ENCODE data around the gene PRKCI. TPM values are rescaled to one million over a fixed set of nuclear protein-coding genes. Genes with fewer than 3 reads are reported as not detected.
A peak's percentile ranks its signal among the peaks of the same experiment; 100 is the strongest.
"Not testable (repeated sequence)": the region's sequence is repeated elsewhere in the genome, so short reads cannot be mapped to it uniquely, and the experiment has no call there.

The PRKCI gene
- total RNA-seq, 1 donor from 2014 or later = 58.7 TPM

DNA sequence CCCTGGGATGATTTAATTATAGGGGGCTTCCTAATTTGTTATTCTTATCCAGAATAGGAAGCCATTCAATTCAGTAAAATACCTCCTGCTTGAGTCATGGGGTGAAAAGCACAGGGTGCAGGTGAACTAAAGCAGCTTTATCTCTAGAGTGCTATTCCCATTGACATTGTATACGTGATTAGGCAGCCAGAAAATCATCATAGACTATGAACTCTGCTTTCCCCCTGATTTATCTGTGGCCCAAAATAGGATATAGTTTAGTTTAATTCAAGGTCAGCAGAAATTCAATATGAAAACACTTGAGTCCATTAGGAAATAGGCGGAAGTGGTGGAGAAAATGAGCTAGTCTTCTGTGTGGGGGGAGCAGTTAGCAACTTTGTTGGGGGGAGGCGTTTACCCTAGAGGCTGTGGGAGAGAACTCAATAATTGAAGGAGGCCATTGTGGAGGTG is 18.2 kb upstream of the PRKCI start:
- Histone ChIP-seq H3K4me3 (ENCODE audit: low read depth, low read length) (no peak overlapping the region), H3K36me3 (ENCODE audit: control insufficient read depth, insufficient read depth, low read length) (no peaks in the 10 kb centered on the region), H3K27me3 (ENCODE audit: control insufficient read depth, insufficient read depth, low read length) (no peaks in the 10 kb centered on the region)
- TF ChIP-seq, protein P1, sequence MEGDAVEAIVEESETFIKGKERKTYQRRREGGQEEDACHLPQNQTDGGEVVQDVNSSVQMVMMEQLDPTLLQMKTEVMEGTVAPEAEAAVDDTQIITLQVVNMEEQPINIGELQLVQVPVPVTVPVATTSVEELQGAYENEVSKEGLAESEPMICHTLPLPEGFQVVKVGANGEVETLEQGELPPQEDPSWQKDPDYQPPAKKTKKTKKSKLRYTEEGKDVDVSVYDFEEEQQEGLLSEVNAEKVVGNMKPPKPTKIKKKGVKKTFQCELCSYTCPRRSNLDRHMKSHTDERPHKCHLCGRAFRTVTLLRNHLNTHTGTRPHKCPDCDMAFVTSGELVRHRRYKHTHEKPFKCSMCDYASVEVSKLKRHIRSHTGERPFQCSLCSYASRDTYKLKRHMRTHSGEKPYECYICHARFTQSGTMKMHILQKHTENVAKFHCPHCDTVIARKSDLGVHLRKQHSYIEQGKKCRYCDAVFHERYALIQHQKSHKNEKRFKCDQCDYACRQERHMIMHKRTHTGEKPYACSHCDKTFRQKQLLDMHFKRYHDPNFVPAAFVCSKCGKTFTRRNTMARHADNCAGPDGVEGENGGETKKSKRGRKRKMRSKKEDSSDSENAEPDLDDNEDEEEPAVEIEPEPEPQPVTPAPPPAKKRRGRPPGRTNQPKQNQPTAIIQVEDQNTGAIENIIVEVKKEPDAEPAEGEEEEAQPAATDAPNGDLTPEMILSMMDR (IDR thresholded peaks at IDR 0.05; ENCODE audit: insufficient read depth, low read length, severe bottlenecking) = no peak
- no peak for FAIRE-seq
- DNase-seq (ENCODE audit: low read depth) = no peak

DNA sequence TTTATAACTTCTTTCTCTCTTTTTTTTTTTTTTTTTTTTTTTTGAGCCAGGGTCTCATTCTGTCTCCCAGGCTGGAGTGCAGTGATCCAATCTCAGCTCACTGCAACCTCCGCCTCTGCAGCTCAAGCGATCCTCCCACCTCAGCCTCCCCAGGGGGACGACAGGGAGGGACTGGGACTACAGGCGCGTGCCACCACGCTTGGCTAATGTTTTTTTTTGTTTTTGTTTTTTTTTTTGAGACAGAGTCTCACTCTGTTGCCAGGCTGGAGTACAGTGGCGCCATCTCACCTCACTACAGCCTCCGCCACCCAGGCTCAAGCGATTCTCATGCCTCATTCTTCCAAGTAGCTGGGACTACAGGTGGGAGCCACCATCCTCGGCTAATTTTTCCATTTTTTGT is 17.7 kb upstream of the PRKCI start:
- TF ChIP-seq, protein P1 (IDR thresholded peaks at IDR 0.05; ENCODE audit: insufficient read depth, low read length, severe bottlenecking) = no peak
- FAIRE-seq (no peak), DNase-seq (ENCODE audit: low read depth) (no peak)
- no peak overlapping the region for H3K4me3 ChIP-seq (ENCODE audit: low read depth, low read length)
- H3K36me3 ChIP-seq (ENCODE audit: control insufficient read depth, insufficient read depth, low read length) = no peaks in the 10 kb centered on the region
- no peaks in the 10 kb centered on the region for H3K27me3 ChIP-seq (ENCODE audit: control insufficient read depth, insufficient read depth, low read length)

DNA sequence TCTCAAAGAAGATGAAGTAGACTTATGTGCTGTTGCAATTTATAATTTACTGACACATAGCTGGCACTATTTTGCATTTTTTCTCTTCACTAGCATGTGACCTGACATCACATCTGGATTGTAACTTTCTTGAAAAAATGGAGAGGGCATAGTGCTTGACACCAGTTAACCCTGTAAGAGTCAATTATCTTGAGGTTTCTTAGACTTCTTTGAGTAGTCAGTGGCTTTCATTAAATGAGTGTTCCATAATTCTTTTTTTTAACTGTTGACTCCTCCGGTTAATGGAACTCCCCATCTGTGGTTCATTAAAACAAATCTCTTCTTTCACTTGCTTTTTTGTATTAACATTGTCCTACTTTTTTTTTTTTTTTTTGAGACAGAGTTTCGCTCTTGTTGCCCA is 16.9 kb upstream of the PRKCI start:
- TF ChIP-seq, protein P1 (IDR thresholded peaks at IDR 0.05; ENCODE audit: insufficient read depth, low read length, severe bottlenecking) = no peak
- no peak overlapping the region for H3K4me3 ChIP-seq (ENCODE audit: low read depth, low read length)
- FAIRE-seq (no peak), DNase-seq (ENCODE audit: low read depth) (no peak)
- H3K36me3 ChIP-seq (ENCODE audit: control insufficient read depth, insufficient read depth, low read length) = no peaks in the 10 kb centered on the region
- no peaks in the 10 kb centered on the region for H3K27me3 ChIP-seq (ENCODE audit: control insufficient read depth, insufficient read depth, low read length)

DNA sequence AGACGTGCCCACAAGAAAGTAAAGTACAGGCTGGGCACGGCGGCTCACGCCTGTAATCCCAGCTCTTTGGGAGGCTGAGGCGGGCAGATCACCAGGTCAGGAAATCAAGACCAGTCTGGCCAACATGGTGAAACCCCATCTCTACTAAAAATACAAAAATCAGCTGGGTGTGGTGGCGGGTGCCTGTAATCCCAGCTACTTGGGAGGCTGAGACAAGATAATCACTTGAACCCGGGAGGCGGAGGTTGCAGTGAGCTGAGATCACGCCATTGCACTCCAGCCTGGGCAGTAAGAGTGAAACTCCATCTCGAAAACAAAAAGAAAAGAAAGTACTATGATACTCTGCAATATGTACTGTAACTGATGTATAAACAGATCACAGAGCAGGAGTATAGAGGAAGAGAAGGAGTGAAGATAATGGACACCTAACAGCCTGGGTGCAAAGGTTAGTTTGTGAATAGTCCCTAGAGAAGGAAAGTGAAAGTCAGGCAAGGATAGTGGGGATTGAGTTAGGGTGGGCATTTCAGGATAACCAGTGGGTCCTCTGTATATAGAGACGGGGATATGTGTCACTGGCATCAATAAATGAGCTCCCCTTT is 16.0 kb upstream of the PRKCI start:
- not testable (repeated sequence) for FAIRE-seq; H3K36me3 ChIP-seq (ENCODE audit: control insufficient read depth, insufficient read depth, low read length); H3K27me3 ChIP-seq (ENCODE audit: control insufficient read depth, insufficient read depth, low read length); H3K4me3 ChIP-seq (ENCODE audit: low read depth, low read length); DNase-seq (ENCODE audit: low read depth)

DNA sequence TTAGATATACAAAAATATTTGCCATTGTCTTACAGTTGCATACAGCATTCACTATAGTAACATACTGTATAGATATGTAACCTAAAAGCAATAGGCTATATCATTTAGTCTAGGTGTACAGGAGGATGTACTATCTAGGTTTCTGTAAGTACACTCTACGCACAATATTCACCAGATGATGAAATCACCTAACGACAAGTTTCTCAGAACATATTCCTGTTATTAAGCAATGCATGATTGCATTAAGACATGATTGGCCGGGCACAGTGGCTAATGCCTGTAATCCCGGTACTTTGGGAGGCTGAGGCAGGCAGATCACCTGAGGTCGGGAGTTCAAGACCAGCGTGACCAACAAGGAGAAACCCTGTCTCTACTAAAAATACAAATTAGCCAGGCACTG is 14.5 kb upstream of the PRKCI start:
- TF ChIP-seq, protein P1 (IDR thresholded peaks at IDR 0.05; ENCODE audit: insufficient read depth, low read length, severe bottlenecking) = no peak
- FAIRE-seq (no peak), DNase-seq (ENCODE audit: low read depth) (peak; percentile 12)
- Histone ChIP-seq H3K27me3 (ENCODE audit: control insufficient read depth, insufficient read depth, low read length) (no peaks in the 10 kb centered on the region), H3K4me3 (ENCODE audit: low read depth, low read length) (no peak overlapping the region), H3K36me3 (ENCODE audit: control insufficient read depth, insufficient read depth, low read length) (no peaks in the 10 kb centered on the region)

DNA sequence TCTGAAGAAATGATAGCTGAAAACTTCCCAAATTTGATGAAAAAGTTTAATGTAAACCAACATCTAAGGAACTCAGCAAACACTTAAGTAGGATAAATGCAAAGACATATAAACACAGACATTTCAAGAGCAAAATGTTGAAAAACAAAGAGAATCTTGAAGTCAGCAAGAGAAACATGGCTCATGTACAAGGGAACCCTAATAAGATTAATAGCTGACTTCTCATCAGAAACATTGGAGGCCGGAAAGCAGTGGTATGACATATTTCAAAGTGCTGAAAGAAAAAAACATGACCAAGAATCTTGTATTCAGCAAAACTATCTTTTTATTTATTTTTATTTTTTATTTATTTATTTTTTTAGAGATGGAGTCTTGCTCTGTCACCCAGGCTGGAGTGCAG is 10.6 kb upstream of the PRKCI start:
- FAIRE-seq = no peak
- no peaks in the 10 kb centered on the region for H3K27me3 ChIP-seq (ENCODE audit: control insufficient read depth, insufficient read depth, low read length)
- H3K4me3 ChIP-seq (ENCODE audit: low read depth, low read length) = no peak overlapping the region
- no peaks in the 10 kb centered on the region for H3K36me3 ChIP-seq (ENCODE audit: control insufficient read depth, insufficient read depth, low read length)
- TF ChIP-seq, protein P1 (IDR thresholded peaks at IDR 0.05; ENCODE audit: insufficient read depth, low read length, severe bottlenecking) = no peak
- DNase-seq (ENCODE audit: low read depth) = no peak
